GM21367 (cell line): Measurements from ENCODE around the gene PWWP2B.
A peak's percentile ranks its signal among the peaks of the same experiment; 100 is the strongest.

Experiments
- ATAC-seq: cut with Tn5 transposase; IDR thresholded peaks from one replicate; pipeline ENCODE4 v1.9.1; 2021; ENCODE audit not compliant: unreplicated experiment

PWWP2B gene

DNA sequence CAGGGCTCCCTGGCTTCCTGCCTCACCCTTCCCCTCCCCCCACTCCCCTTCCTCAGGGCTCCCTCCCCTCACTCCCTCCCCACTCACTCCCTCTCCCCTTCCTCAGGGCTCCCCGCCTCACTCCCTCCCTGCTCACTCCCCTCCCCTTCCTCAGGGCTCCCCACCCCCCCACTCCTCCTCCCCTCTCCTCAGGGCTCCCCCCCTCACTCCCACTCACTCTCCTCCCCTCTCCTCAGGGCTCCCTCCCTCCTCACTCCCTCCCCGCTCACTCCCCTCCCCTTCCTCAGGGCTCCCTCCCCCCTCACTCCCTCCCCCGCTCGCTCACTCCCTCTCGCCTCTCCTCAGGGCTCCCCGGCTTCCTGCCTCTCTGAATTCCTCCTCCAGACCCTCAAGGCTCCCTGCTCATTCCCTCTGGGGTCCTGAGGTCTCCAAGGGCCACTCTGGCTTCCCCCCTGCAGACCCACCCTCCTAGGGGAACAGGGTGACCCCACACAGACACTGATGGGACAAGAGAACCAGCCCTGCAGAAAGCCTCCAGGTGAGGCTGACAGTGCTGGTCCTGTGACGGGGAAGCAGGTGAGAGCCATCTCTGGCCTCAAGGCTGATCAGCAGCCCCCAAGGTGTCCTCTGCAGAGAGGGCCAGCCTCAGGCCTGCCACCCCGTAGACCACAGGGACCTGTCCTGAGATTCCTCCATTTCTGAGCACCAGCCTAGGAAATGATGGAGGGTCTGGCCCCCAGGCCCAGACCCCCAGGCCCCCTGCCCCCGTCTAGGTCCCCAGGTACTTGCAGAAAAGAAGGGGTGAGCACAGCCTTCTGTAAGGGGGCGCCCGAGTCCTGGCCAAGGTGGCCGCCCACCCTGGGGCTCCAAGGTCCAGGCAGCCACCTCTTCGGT, 47.2 kb downstream of the PWWP2B start:
- ATAC-seq: no peak

GRCh38 chr10:132444877-132445351, 47.9 kb downstream of the PWWP2B start:
- ATAC-seq: no peak

GRCh38 chr10:132445516-132446194, 48.7 kb downstream of the PWWP2B start:
- ATAC-seq: no peak

DNA sequence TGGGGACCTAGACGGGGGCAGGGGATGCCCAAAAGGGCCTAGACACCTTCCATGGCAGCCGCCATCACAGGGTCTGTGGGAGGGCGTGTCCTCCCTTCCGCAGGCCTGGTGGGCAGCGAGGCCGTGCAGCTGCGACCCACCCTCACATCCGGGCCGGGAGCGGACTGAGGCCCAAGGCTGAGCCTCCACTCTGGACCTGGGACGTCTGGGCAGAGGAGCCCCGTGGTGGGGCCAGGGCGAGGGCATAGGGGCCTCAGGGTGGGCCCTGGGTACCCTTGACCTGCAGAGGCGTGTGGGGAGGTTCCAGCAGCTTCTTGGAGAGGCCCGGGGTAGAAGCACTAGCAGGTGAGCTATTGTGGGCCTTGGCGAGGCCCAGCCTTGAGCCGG, 49.2 kb downstream of the PWWP2B start:
- ATAC-seq: no peak

DNA sequence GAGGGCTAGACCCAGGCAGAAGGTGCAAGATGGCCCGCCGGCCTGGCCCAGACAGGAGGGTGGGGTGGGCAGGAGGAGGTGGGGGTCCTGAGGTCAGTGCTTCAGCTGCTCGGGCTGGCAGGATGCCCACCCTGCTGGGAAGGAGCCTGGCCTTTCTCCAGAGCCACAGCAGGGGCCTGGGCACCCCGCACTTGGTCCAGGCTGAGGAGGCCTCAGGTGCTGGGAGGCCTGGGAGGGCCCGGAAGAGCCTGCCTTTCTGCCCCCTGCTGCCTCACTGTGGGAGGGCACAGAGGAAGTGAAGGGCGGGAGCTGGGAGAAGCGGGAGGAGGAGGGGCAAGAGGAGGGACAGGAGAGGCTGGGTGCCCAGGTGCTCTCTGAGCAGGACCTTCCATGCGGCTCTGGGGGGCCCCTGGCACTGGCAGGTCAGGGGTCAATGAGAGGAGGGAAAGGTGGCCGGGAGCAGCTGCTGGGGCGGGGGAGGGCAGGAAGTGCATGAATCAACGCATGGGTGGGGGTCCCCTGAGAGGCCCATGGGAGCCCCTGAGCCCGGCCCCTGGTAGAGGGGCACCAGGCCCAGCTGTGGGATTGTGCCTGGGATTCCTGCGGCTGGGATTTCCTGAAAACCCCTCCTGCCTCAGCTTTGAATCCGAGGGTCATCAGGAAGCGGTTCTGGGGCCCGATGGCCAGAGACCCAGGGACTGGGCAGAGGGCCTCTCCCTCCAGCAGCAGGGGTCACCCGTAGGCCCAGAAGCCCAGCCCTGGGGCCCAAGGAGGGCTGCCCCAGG, 49.9 kb downstream of the PWWP2B start:
- peak; percentile 67 for ATAC-seq

- no peak for ATAC-seq
These were observed 50.6 kb downstream of the PWWP2B start for GRCh38 chr10:132447446-132448247.

- no peak for ATAC-seq
These were observed 51.3 kb downstream of the PWWP2B start for GRCh38 chr10:132448248-132448731.

DNA sequence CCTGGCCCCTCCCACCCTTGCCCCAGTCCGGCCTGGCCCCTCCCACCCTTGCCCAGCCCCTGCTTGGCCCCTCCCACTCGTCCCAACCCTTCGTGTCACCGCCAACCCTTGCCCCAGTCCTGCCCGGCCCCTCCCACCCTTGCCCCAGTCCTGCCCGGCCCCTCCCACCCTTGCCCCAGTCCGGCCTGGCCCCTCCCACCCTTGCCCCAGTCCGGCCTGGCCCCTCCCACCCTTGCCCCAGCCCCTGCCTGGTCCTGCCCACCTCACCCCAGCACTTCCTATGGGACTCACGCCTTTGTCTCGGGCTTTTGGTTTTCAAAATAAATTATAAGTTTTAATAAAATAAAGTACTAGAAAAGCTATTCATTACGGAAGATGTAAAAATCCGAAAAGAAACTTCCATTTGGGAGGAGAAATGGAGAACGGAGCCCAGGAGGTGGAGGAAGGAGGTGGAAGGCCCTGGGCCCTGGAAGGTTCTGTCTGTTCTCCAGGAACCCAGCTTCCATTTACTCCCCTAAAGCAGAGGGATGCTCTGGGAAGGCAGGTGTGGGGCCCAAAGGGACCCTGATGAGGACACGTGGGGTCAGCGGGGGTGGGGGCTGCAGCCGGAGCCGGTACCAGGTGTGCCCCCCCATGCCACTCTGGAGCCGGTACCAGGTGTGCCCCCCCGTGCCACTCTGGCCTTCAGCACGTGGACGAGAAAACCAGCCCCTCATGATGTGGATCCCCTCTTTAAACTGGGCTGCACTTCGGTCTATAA, 52.2 kb downstream of the PWWP2B start:
- no peak for ATAC-seq

- no peak for ATAC-seq
These were observed 52.8 kb downstream of the PWWP2B start for GRCh38 chr10:132449811-132450181.

- ATAC-seq: no peak
These were observed 53.4 kb downstream of the PWWP2B start for GRCh38 chr10:132450466-132450824.

DNA sequence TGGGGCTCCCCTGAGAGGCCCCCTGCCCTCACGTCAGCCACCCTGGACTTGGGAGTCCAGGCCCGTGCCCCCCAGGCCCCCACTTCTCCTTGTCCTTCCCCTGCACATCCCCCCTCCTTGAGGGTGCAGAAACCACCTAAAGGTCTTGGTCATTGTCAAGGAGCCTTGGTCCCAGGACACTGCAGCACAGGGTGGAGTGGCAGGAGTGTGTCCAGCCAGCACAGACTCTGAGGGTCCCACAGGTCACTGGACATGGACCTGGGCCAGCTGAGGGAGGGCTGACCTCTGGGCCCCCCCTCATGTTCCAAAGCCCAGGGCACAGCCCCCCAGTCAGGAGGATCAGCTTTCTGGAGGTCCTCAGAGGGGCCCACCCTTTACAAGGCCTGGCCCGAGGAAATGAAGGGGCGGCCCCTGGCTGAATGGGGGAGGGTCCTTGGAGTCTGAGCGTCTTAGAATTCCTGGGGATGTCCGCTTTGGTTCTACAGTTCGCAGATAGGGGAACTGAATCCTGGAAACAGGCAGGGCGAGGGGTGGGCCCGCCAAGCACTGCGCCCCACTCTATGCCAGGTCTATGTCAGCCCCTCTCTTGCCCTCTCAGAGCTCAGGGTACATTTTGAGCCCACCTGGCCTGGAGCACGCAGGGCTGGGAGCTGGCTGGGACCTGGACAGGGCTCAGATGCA, 54.0 kb downstream of the PWWP2B start:
- ATAC-seq: no peak

DNA sequence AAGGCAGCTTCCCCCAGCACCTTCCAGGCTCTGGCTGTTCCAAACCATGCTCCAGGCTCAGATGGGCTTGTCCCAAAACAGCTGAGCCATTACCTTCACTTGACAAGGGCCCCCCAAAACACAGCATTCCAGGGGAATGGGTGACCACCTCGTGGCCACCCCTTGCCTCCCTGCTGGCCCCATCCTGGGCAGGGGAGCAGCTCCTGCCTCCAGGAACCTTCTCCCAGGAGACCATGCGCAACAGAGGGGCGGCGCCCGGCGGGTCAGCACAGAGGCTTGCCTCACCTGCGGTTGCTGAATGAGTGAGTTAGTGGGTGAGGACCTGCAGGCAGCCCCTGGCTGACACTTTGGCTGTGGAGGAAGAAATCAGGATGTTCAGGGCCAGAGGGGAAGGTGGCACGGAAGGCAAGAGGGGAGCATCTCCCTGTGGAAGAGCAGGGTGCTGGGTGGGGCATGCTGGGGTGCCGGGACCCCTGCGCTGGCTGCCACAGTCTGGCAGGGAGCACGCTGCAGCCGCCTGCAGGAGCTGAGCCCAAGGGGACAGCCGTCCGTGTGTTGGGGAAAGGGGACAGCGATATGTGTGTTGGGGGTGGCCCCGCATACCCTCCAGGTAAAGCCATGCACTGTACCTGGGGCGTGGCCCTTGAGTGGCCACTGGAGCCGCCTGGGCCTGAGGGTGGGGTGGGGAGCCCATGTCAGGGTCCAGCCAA, 54.7 kb downstream of the PWWP2B start:
- no peak for ATAC-seq

DNA sequence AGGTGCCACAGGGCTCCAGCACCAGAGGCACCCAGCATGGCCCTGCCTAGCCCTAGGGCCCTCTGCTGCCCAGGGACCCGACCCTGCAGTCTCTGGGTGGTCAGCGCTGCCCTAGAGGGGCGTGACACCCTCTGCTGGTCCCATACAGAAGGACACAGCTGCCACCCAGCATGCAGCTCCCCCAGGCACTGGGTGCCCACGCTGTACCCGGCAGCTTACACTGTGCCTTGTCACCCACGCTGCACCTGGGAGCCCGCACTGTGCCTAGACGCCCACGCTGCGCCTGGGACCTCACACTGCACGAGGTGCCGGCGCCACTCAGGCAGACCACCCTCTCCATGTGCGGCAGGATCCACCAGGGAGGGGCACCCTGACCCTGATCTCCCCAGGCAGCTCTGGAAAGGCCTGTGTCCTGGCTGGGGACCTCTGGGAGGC, 55.2 kb downstream of the PWWP2B start:
- ATAC-seq: no peak

- peak; percentile 71 for ATAC-seq
These were observed 55.9 kb downstream of the PWWP2B start for GRCh38 chr10:132452651-132453469.

- ATAC-seq: no peak
These were observed 56.5 kb downstream of the PWWP2B start for GRCh38 chr10:132453470-132453861.

GRCh38 chr10:132454296-132455198, 57.5 kb downstream of the PWWP2B start:
- ATAC-seq: no peak
